ENCODE data around the gene SLC6A9.

GRCh38 chr1:43996733-43997115 lies 34.5 kb downstream of the SLC6A9 start:
- TF ChIP-seq CTCF (IDR thresholded peaks at IDR 0.05) (no peak), EZH2 (IDR thresholded peaks at IDR 0.05; ENCODE audit: borderline replicate concordance, insufficient read depth, low read depth, low read length, poor library complexity, severe bottlenecking) (no peak)

Measured in B cell (primary cell).